Endothelial cell (in vitro differentiated cells): ENCODE data around the gene KRTAP9-6. TPM values are rescaled to one million over a fixed set of nuclear protein-coding genes. Genes with fewer than 3 reads are reported as not detected.
"Not testable (repeated sequence)": the region's sequence is repeated elsewhere in the genome, so short reads cannot be mapped to it uniquely, and the experiment has no call there.

Source experiments
- DNase-seq: peaks from one replicate; pipeline ENCODE4 v3.0.0; 2021; ENCODE audit warnings: low spot score
- H3K27ac Mint-ChIP-seq: one replicate; pipeline ENCODE4 v1.8.0; 2021; ENCODE audit warnings: mixed read lengths, inconsistent platforms; ENCODE audit not compliant: unreplicated experiment
- H3K27me3 Mint-ChIP-seq: one replicate; pipeline ENCODE4 v1.8.0; 2021; ENCODE audit warnings: mild to moderate bottlenecking, moderate library complexity, mixed read lengths, inconsistent platforms; ENCODE audit not compliant: unreplicated experiment
- H3K36me3 Mint-ChIP-seq: one replicate; pipeline ENCODE4 v1.8.0; 2021; ENCODE audit warnings: mild to moderate bottlenecking, low read depth, mixed read lengths, inconsistent platforms; ENCODE audit not compliant: unreplicated experiment
- H3K4me1 Mint-ChIP-seq: one replicate; pipeline ENCODE4 v1.8.0; 2021; ENCODE audit warnings: mild to moderate bottlenecking, mixed read lengths, inconsistent platforms; ENCODE audit not compliant: unreplicated experiment
- H3K4me3 Mint-ChIP-seq: one replicate; pipeline ENCODE4 v1.8.0; 2021; ENCODE audit warnings: mild to moderate bottlenecking, mixed read lengths, inconsistent platforms; ENCODE audit not compliant: unreplicated experiment
- H3K9me3 Mint-ChIP-seq: one replicate; pipeline ENCODE4 v1.8.0; 2021; ENCODE audit warnings: mixed read lengths, inconsistent platforms; ENCODE audit not compliant: unreplicated experiment
- total RNA-seq: library from RNA; stranded (reverse); fragmentation: NEBNext Ultra II Directional; extraction: Animal tissue kit (Norgen Biotek cat#: 25700); gene quantifications from one replicate; pipeline ENCODE4 v1.2.1, GENCODE V29; 2021; ENCODE audit not compliant: unreplicated experiment
- TF ChIP-seq, protein P1 (sequence below): fragments of 200-600 bp; sonication (generic); IDR thresholded peaks from one replicate; pipeline ENCODE4 v1.5.0; 2021; ENCODE audit warnings: antibody characterized with exemption; ENCODE audit not compliant: unreplicated experiment

KRTAP9-6 gene
- total RNA-seq, 1 donor from 2014 or later: not detected

DNA sequence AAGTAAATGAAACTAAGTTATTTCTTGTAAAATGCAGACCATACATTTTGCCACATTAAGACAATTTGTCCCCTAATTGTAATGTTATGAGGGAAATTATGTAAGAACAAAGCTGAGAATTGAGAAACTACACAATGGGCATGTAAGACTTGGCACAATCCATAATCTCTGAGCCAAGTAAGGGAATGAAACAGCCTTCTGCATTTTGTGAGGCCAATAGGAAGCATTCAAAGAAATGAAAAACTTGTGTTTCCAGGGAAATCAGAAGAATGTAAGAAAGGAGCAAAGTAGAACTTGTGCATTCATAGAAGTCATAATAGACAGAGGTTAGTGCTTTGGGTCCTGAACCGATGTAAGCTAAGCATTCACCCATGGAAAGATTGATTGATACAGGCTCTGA is 13.9 kb upstream of the KRTAP9-6 start:
- Mint-ChIP-seq H3K27ac (no peak overlapping the region), H3K4me3 (no peak overlapping the region), H3K27me3 (peaks cover 3% of the 10 kb centered on the region), H3K36me3 (no peaks in the 10 kb centered on the region), H3K4me1 (no peaks in the 10 kb centered on the region), H3K9me3 (no peaks in the 10 kb centered on the region)
- DNase-seq: no peak
- TF ChIP-seq, protein P1, sequence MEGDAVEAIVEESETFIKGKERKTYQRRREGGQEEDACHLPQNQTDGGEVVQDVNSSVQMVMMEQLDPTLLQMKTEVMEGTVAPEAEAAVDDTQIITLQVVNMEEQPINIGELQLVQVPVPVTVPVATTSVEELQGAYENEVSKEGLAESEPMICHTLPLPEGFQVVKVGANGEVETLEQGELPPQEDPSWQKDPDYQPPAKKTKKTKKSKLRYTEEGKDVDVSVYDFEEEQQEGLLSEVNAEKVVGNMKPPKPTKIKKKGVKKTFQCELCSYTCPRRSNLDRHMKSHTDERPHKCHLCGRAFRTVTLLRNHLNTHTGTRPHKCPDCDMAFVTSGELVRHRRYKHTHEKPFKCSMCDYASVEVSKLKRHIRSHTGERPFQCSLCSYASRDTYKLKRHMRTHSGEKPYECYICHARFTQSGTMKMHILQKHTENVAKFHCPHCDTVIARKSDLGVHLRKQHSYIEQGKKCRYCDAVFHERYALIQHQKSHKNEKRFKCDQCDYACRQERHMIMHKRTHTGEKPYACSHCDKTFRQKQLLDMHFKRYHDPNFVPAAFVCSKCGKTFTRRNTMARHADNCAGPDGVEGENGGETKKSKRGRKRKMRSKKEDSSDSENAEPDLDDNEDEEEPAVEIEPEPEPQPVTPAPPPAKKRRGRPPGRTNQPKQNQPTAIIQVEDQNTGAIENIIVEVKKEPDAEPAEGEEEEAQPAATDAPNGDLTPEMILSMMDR: no peak

DNA sequence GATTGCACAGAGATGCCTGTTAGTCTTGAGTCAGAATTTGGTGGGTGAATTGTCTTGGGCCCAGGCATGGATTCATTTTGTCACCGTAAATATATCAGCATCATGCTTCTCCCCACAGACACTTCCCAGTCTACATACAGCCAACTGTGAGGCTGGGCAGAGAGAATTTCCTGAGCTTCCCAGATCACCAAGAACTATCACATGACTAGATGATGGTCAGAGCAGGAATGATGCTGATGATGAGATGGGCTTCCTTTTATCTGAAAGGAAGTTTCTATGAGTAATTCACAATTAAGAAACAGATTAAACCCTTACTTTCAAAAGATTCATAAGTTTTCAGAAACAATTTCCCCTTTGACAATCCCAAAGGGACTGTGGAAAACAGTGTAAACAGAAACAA is 10.3 kb upstream of the KRTAP9-6 start:
- Mint-ChIP-seq H3K9me3 (no peaks in the 10 kb centered on the region), H3K36me3 (no peaks in the 10 kb centered on the region), H3K27ac (no peak overlapping the region), H3K27me3 (peaks cover 3% of the 10 kb centered on the region), H3K4me1 (no peaks in the 10 kb centered on the region), H3K4me3 (no peak overlapping the region)
- TF ChIP-seq, protein P1: no peak
- DNase-seq: no peak

DNA sequence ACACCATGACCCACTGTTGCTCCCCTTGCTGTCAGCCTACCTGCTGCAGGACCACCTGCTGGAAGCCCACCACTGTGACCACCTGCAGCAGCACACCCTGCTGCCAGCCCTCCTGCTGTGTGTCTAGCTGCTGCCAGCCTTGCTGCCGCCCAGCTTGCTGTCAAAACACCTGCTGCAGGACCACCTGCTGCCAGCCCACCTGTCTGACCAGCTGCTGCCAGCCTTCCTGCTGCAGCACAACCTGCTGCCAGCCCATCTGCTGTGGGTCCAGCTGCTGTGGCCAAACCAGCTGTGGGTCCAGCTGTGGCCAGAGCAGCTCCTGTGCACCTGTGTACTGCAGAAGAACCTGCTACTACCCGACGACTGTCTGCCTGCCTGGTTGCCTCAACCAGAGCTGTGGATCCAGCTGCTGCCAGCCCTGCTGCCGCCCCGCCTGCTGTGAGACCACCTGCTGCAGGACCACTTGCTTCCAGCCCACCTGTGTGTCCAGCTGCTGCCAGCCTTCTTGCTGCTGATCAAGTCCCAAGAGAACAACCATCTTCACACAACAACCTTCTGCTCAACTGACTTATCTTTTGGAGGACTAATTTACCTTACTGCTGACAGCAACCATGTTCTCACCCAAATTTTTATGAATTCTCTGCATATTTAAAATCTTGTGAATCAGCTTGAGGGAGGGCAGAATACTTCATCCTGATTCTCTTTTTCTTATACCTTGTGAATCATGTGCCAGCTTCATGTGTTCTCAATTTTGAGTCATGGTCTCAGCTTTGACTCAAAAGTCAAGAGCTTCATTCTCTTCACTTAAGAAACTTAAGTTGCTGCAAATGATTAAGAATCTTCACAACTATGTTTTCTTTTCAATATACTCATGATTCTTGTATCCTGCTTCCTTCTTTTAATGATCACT is 9.5 kb upstream of the KRTAP9-6 start, which contains the start of gene KRTAP9-9:
KRTAP9-9 (plus strand) TSS at position 4 of the 910 bp plus-strand sequence.
- H3K27ac Mint-ChIP-seq: not testable (repeated sequence)

DNA sequence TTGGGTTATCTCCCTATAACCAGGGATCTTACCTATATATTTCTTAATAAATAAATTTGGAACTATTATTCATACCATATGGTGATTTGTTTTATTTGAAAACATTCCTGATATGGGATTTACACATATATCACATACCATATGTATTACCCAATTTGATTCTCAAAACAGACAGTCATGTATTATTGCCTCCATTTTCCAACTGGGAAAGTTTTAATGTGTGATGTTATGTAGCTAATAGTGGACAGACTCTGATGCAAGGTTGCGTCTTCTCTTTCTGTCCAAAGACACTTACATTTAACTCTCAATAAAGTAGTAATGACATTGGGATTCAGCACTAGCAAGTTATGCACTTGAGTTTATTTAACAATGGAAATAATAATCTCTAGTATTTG is 8.9 kb upstream of the KRTAP9-6 start:
- H3K4me3 Mint-ChIP-seq: no peak overlapping the region
- no peaks in the 10 kb centered on the region for H3K4me1 Mint-ChIP-seq
- no peaks in the 10 kb centered on the region for H3K9me3 Mint-ChIP-seq
- TF ChIP-seq, protein P1: no peak
- no peak for DNase-seq
- no peak overlapping the region for H3K27ac Mint-ChIP-seq
- peaks cover 3% of the 10 kb centered on the region for H3K27me3 Mint-ChIP-seq
- no peaks in the 10 kb centered on the region for H3K36me3 Mint-ChIP-seq

More for the DNA sequence above, 9.5 kb upstream of the KRTAP9-6 start, which contains the start of gene KRTAP9-9:
- not testable (repeated sequence) for H3K4me1 Mint-ChIP-seq, H3K27me3 Mint-ChIP-seq, H3K4me3 Mint-ChIP-seq, DNase-seq, H3K36me3 Mint-ChIP-seq, H3K9me3 Mint-ChIP-seq

DNA sequence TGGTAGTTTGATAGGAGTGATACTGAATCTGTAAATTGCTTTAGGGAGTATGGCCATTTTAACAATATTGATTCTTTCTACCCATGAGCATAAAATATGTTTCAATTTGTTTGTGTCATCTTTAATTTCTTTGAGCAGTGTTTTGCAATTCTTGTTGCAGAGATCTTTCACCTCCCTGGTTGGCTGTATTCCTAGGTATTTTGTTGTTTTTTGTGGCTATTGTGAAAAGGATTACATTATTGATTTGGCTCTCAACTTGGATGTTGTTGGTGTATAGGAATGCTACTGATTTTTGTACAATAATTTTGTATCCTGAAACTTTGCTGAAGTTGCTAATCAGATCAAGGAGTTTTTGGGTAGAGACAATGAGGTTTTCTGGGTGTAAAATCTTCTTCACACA is 6.8 kb upstream of the KRTAP9-6 start:
- TF ChIP-seq, protein P1: no peak
- DNase-seq: no peak
- H3K27ac Mint-ChIP-seq: no peak overlapping the region

More for the DNA sequence above, 6.8 kb upstream of the KRTAP9-6 start:
- Mint-ChIP-seq H3K4me3 (no peak overlapping the region), H3K9me3 (no peaks in the 10 kb centered on the region), H3K27me3 (peaks cover 3% of the 10 kb centered on the region), H3K36me3 (no peaks in the 10 kb centered on the region), H3K4me1 (no peaks in the 10 kb centered on the region)
